Chondrocyte (in vitro differentiated cells): ENCODE measurements around the gene TMEM255B. TPM values are rescaled to one million over a fixed set of nuclear protein-coding genes. Genes with fewer than 3 reads are reported as not detected.
A peak's percentile ranks its signal among the peaks of the same experiment; 100 is the strongest.

Experiments
- DNase-seq: peaks from one replicate; pipeline ENCODE4 v3.0.0; 2021; ENCODE audit warnings: mixed read lengths, low spot score
- H3K27ac Mint-ChIP-seq: one replicate; pipeline ENCODE4 v1.8.0; 2021; ENCODE audit warnings: mild to moderate bottlenecking, moderate library complexity, mixed read lengths; ENCODE audit not compliant: unreplicated experiment
- H3K27me3 Mint-ChIP-seq: 2 replicates; pipeline ENCODE4 v1.8.0; 2021; ENCODE audit warnings: low read depth, mixed read lengths
- H3K36me3 Mint-ChIP-seq: 2 replicates; pipeline ENCODE4 v1.8.0; 2021; ENCODE audit warnings: low read depth, mixed read lengths
- H3K4me1 Mint-ChIP-seq: 2 replicates; pipeline ENCODE4 v1.8.0; 2021; ENCODE audit warnings: low read depth, mild to moderate bottlenecking, mixed read lengths
- H3K4me3 Mint-ChIP-seq: one replicate; pipeline ENCODE4 v1.8.0; 2021; ENCODE audit warnings: mild to moderate bottlenecking, moderate library complexity, mixed read lengths; ENCODE audit not compliant: unreplicated experiment
- H3K9me3 Mint-ChIP-seq: 2 replicates; pipeline ENCODE4 v1.8.0; 2021; ENCODE audit warnings: low read depth, mixed read lengths
- total RNA-seq: library from RNA; stranded (reverse); gene quantifications from 3 replicates; pipeline ENCODE4 v1.2.1, GENCODE V29; 2021
- TF ChIP-seq, protein P1 (sequence below): fragments of 200-600 bp; sonication (generic); IDR thresholded peaks from 2 replicates; pipeline ENCODE4 v1.5.0; 2021; ENCODE audit warnings: antibody characterized with exemption, mild to moderate bottlenecking, moderate library complexity

The TMEM255B gene
- total RNA-seq, 1 donor from 2014 or later = 5.2 TPM

GRCh38 chr13:113842336-113843062, 83.5 kb downstream of the TMEM255B start:
- Mint-ChIP-seq H3K9me3 (no peaks in the 10 kb centered on the region), H3K4me1 (peaks cover 20% of the 10 kb centered on the region), H3K4me3 (no peak overlapping the region), H3K27ac (no peak overlapping the region), H3K27me3 (no peaks in the 10 kb centered on the region), H3K36me3 (peaks cover 8% of the 10 kb centered on the region)
- peak; percentile 73 for DNase-seq
- TF ChIP-seq, protein P1, sequence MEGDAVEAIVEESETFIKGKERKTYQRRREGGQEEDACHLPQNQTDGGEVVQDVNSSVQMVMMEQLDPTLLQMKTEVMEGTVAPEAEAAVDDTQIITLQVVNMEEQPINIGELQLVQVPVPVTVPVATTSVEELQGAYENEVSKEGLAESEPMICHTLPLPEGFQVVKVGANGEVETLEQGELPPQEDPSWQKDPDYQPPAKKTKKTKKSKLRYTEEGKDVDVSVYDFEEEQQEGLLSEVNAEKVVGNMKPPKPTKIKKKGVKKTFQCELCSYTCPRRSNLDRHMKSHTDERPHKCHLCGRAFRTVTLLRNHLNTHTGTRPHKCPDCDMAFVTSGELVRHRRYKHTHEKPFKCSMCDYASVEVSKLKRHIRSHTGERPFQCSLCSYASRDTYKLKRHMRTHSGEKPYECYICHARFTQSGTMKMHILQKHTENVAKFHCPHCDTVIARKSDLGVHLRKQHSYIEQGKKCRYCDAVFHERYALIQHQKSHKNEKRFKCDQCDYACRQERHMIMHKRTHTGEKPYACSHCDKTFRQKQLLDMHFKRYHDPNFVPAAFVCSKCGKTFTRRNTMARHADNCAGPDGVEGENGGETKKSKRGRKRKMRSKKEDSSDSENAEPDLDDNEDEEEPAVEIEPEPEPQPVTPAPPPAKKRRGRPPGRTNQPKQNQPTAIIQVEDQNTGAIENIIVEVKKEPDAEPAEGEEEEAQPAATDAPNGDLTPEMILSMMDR = no peak

GRCh38 chr13:113843063-113843654, 84.1 kb downstream of the TMEM255B start:
- TF ChIP-seq, protein P1 = no peak
- Mint-ChIP-seq H3K4me3 (no peak overlapping the region), H3K27me3 (no peaks in the 10 kb centered on the region), H3K27ac (no peak overlapping the region), H3K36me3 (peaks cover 8% of the 10 kb centered on the region), H3K4me1 (peaks cover 13% of the 10 kb centered on the region), H3K9me3 (no peaks in the 10 kb centered on the region)
- DNase-seq = peak; percentile 91

GRCh38 chr13:113843864-113844556, 85.0 kb downstream of the TMEM255B start:
- H3K27ac Mint-ChIP-seq = no peak overlapping the region
- H3K27me3 Mint-ChIP-seq = no peaks in the 10 kb centered on the region
- no peak overlapping the region for H3K4me3 Mint-ChIP-seq
- H3K4me1 Mint-ChIP-seq = peaks cover 12% of the 10 kb centered on the region
- no peaks in the 10 kb centered on the region for H3K9me3 Mint-ChIP-seq
- H3K36me3 Mint-ChIP-seq = peaks cover 8% of the 10 kb centered on the region
- TF ChIP-seq, protein P1 = no peak
- DNase-seq = peak; percentile 68

- peaks cover 8% of the 10 kb centered on the region for H3K36me3 Mint-ChIP-seq
- H3K4me1 Mint-ChIP-seq = peaks cover 14% of the 10 kb centered on the region
- H3K4me3 Mint-ChIP-seq = no peak overlapping the region
- no peaks in the 10 kb centered on the region for H3K9me3 Mint-ChIP-seq
- DNase-seq = peak; percentile 63
- TF ChIP-seq, protein P1 = no peak
- H3K27ac Mint-ChIP-seq = no peak overlapping the region
- no peaks in the 10 kb centered on the region for H3K27me3 Mint-ChIP-seq
Observed at GRCh38 chr13:113845055-113845454, 86.0 kb downstream of the TMEM255B start.
